IMR-90 (cell line): ENCODE measurements around the gene FYB2. TPM values are rescaled to one million over a fixed set of nuclear protein-coding genes. Genes with fewer than 3 reads are reported as not detected.

Experiments used
- ATAC-seq: fragments of 200-7000 bp; cut with Tn5 transposase; 2 replicates; pipeline ENCODE4 v1.9.1; 2020; ENCODE audit warnings: low read depth, mild to moderate bottlenecking, moderate library complexity
- BruUV-seq: library from RNA; stranded (reverse); fragments of 400-500 nt; replicated peaks from 2 replicates; lab custom pipeline; 2021; lab: Mats Ljungman, UMichigan
- CTCF ChIA-PET: fragments of 300-600 bp; formaldehyde crosslinking; extraction: SDS; loops from one replicate; lab custom pipeline; 2021; ENCODE audit warnings: antibody characterized with exemption; lab: Yijun Ruan, JAX
- POLR2A ChIA-PET: fragments of 300-600 bp; sonication (Branson Sonifier 250); formaldehyde crosslinking; loops from one replicate; lab custom pipeline; 2022; ENCODE audit warnings: antibody characterized with exemption; ENCODE audit not compliant: unreplicated experiment; lab: Charles Lee
- DNase-seq: peaks from one replicate; pipeline ENCODE4 v3.0.0; 2013
- H2AFZ ChIP-seq: replicated peaks from 2 replicates; pipeline ENCODE3; 2013; ENCODE audit warnings: low read length, mild to moderate bottlenecking; ENCODE audit not compliant: poor library complexity
- H2AK5ac ChIP-seq: 2 replicates; pipeline ENCODE4 v1.6.1; 2013; ENCODE audit warnings: low read depth, low read length, inconsistent platforms
- H2AK9ac ChIP-seq: replicated peaks from 2 replicates; pipeline ENCODE3; 2013; ENCODE audit warnings: mild to moderate bottlenecking, low read depth, low read length, moderate library complexity; ENCODE audit not compliant: poor library complexity
- H2BK120ac ChIP-seq: 2 replicates; pipeline ENCODE4 v1.6.1; 2013; ENCODE audit warnings: low read depth, low read length, inconsistent platforms
- H2BK15ac ChIP-seq: 3 replicates; pipeline ENCODE4 v1.6.1; 2013; ENCODE audit warnings: low read depth, low read length, inconsistent platforms
- H2BK20ac ChIP-seq: 2 replicates; pipeline ENCODE4 v1.6.1; 2013; ENCODE audit warnings: low read depth, mild to moderate bottlenecking, inconsistent platforms, low read length, moderate library complexity
- H2BK5ac ChIP-seq: 2 replicates; pipeline ENCODE4 v1.6.1; 2013; ENCODE audit warnings: mild to moderate bottlenecking, low read depth, low read length, inconsistent platforms; ENCODE audit not compliant: poor library complexity, severe bottlenecking
- H3K14ac ChIP-seq: replicated peaks from 2 replicates; pipeline ENCODE4 v1.6.1; 2013; ENCODE audit warnings: low read depth, low read length, inconsistent platforms
- H3K18ac ChIP-seq: 2 replicates; pipeline ENCODE4 v1.6.1; 2013; ENCODE audit warnings: low read depth, low read length, control low read depth
- H3K23ac ChIP-seq: 2 replicates; pipeline ENCODE4 v1.6.1; 2013; ENCODE audit warnings: low read depth, low read length, inconsistent platforms
- H3K27ac ChIP-seq: 2 replicates; pipeline ENCODE4 v1.5.1; 2013; ENCODE audit warnings: mild to moderate bottlenecking, control low read depth, low read length; ENCODE audit not compliant: insufficient read depth
- H3K27me3 ChIP-seq: 2 replicates; pipeline ENCODE4 v1.6.1; 2013; ENCODE audit warnings: low read length; ENCODE audit not compliant: control insufficient read depth, insufficient read depth
- H3K36me3 ChIP-seq: 2 replicates; pipeline ENCODE4 v1.6.1; 2013; ENCODE audit warnings: low read length, mixed read lengths; ENCODE audit not compliant: control insufficient read depth, insufficient read depth
- H3K4ac ChIP-seq: 2 replicates; pipeline ENCODE4 v1.6.1; 2013; ENCODE audit warnings: low read depth, low read length, inconsistent platforms
- H3K4me1 ChIP-seq: 2 replicates; pipeline ENCODE4 v1.6.1; 2013; ENCODE audit warnings: low read length, mixed read lengths; ENCODE audit not compliant: control insufficient read depth, insufficient read depth
- H3K4me2 ChIP-seq: 2 replicates; pipeline ENCODE4 v1.6.1; 2013; ENCODE audit warnings: low read depth, mild to moderate bottlenecking, control low read depth, low read length, moderate library complexity
- H3K4me3 ChIP-seq: 2 replicates; pipeline ENCODE4 v1.5.1; 2013; ENCODE audit warnings: low read depth, mild to moderate bottlenecking, control low read depth, low read length, moderate library complexity; ENCODE audit not compliant: insufficient read depth
- H3K56ac ChIP-seq: 2 replicates; pipeline ENCODE4 v1.6.1; 2013; ENCODE audit warnings: low read length, inconsistent platforms; ENCODE audit not compliant: insufficient read depth; ENCODE audit errors: extremely low read depth
- H3K79me1 ChIP-seq, 2 experiments: 2 replicates each; pipeline ENCODE4 v1.6.1; 2013; ENCODE audit warnings: low read length in 2 of 2, inconsistent platforms in 1 of 2, low read depth in 1 of 2
- H3K9ac ChIP-seq: 2 replicates; pipeline ENCODE4 v1.6.1; 2013; ENCODE audit warnings: low read depth, low read length, control low read depth
- H3K9me1 ChIP-seq: 2 replicates; pipeline ENCODE4 v1.6.1; 2013; ENCODE audit warnings: low read length, inconsistent platforms; ENCODE audit not compliant: insufficient read depth
- H3K9me3 ChIP-seq: 2 replicates; pipeline ENCODE4 v1.6.1; 2013; ENCODE audit warnings: low read length; ENCODE audit not compliant: control insufficient read depth, insufficient read depth
- H4K20me1 ChIP-seq: 2 replicates; pipeline ENCODE4 v1.6.1; 2013; ENCODE audit warnings: low read length, inconsistent platforms; ENCODE audit not compliant: insufficient read depth
- H4K5ac ChIP-seq: 2 replicates; pipeline ENCODE4 v1.6.1; 2013; ENCODE audit warnings: mild to moderate bottlenecking, low read depth, low read length, control low read depth
- H4K8ac ChIP-seq, 2 experiments: 2 replicates each; pipeline ENCODE4 v1.6.1; 2013; ENCODE audit warnings: low read depth in 2 of 2, low read length in 2 of 2, control low read depth in 1 of 2, inconsistent platforms in 1 of 2
- H4K91ac ChIP-seq: 2 replicates; pipeline ENCODE4 v1.6.1; 2013; ENCODE audit warnings: low read depth, low read length, inconsistent platforms; ENCODE audit not compliant: insufficient read depth
- CTCF ChIP-seq: conservative IDR thresholded peaks from 2 replicates; pipeline ENCODE4 v1.5.1; 2012; ENCODE audit warnings: mild to moderate bottlenecking, low read depth, low read length, improper control_type of control experiment
- RAD21 ChIP-seq: IDR thresholded peaks from 2 replicates; pipeline ENCODE4 v1.6.1; 2012; ENCODE audit warnings: low read length, improper control_type of control experiment
- SMC3 ChIP-seq: fragments of 150-350 bp; IDR thresholded peaks from 2 replicates; pipeline ENCODE4 v1.6.1; 2016; ENCODE audit warnings: low read depth, mild to moderate bottlenecking, antibody characterized with exemption, low read length, moderate library complexity
- USF2 ChIP-seq: fragments of 150-350 bp; IDR thresholded peaks from 2 replicates; pipeline ENCODE4 v1.6.1; 2017; ENCODE audit warnings: mild to moderate bottlenecking, antibody characterized with exemption, low read length, low read depth
- WGBS, 2 experiments: methylation state at CpG; one replicate each; pipeline versions ENCODE4 v1.1.5 to v1.1.7; 2013; ENCODE audit warnings: missing lambda C conversion rate in 2 of 2; ENCODE audit not compliant: insufficient read length in 1 of 2; ENCODE audit errors: extremely low coverage in 2 of 2; 5-methylcytosine and 5-hydroxymethylcytosine counted together
- dilution Hi-C: fragments of 300-500 bp; cut with HindIII; formaldehyde crosslinking; loops from one replicate; pipeline ENCODE4 v1.14.3; 2018; ENCODE audit warnings: low sequenced_read_pairs; ENCODE audit not compliant: unreplicated experiment
- in situ Hi-C: fragments of 300-500 bp; cut with MboI; formaldehyde crosslinking; loops from 3 replicates; pipeline ENCODE4 v1.14.3; 2019; ENCODE audit warnings: low sequenced_read_pairs, inconsistent platforms, mixed read lengths
- intact Hi-C: fragments of 100-400 bp; cut with micrococcal nuclease; formaldehyde crosslinking; loops from 2 replicates; pipeline ENCODE4 v1.10.0; 2022
- polyA plus RNA-seq, 3 experiments: library from polyadenylated mRNA; depleted of rRNA; stranded (reverse); fragments of >200 nt; gene quantifications; 2 replicates each; pipeline ENCODE4 v1.2.3, GENCODE V29; 2012; ENCODE audit warnings: low replicate concordance in 1 of 3
- total RNA-seq: library from RNA; depleted of rRNA; stranded (reverse); fragments of >200 nt; gene quantifications from 2 replicates; pipeline ENCODE4 v1.2.3, GENCODE V29; 2012

FYB2 gene
- total and polyA plus RNA-seq, 2 of the 4 experiments (the other 2 are of a cell fraction): under 0.01 TPM; not detected in 1

GRCh38 chr1:56803561-56804156 is 15.5 kb downstream of the FYB2 start:
- Histone ChIP-seq H3K18ac (no peak overlapping the region), H2BK15ac (no peak overlapping the region), H2BK120ac (no peak overlapping the region), H3K9me3 (no peaks in the 10 kb centered on the region), H3K56ac (no peak overlapping the region), H3K79me1 (no peaks in the 10 kb centered on the region), H4K20me1 (no peaks in the 10 kb centered on the region), H3K36me3 (no peaks in the 10 kb centered on the region), H4K8ac (no peak overlapping the region), H2AK5ac (no peak overlapping the region), H2AFZ (no peak overlapping the region), H3K4me3 (no peak overlapping the region), H4K91ac (no peak overlapping the region), H3K4me1 (peaks cover 4% of the 10 kb centered on the region; the same call in 1 of the 2 replicates), H2BK5ac (no peak overlapping the region), H3K23ac (no peak overlapping the region), H3K9ac (no peak overlapping the region), H3K4me2 (no peak overlapping the region), H2AK9ac (no peak overlapping the region), H3K14ac (no peak overlapping the region), H3K4ac (no peak overlapping the region), H2BK20ac (no peak overlapping the region), H3K27ac (no peak overlapping the region), H4K5ac (no peak overlapping the region), H3K9me1 (peaks cover 10% of the 10 kb centered on the region), H3K27me3 (peaks cover 4% of the 10 kb centered on the region; the same call in 1 of the 2 replicates)
- intact Hi-C loops (no loop called here), dilution Hi-C loops (no loop called here), in situ Hi-C loops (loop anchor here (25.0 kb wide), 1 partner anchor 1291 kb away; no protein-coding TSS in a partner anchor)
- ChIA-PET POLR2A (no interaction called here), CTCF (no interaction called here)
- ATAC-seq (0 out of 2 replicates have a peak, but pooled peaks have one; percentile 43), DNase-seq (peak; percentile 10)
- peak; percentile 31; the same call in 1 of the 2 replicates for TF ChIP-seq SMC3
- TF ChIP-seq CTCF: peak; percentile 44
- peak; percentile 33 for TF ChIP-seq RAD21
- TF ChIP-seq USF2: no peak
- 53% methylated on average over 3 of the region's 5 CpGs; no CpG with 5 or more reads in 1 of the 2 experiments for WGBS, 2 experiments
- no TSS peak for BruUV-seq
